ENCODE results near the gene GPR158.

Gene GPR158

GRCh38 chr10:25198151-25198550 is 23.4 kb downstream of the GPR158 start:
- FAIRE-seq: no peak

- no peak for FAIRE-seq
Observed at GRCh38 chr10:25206693-25207414, 32.1 kb downstream of the GPR158 start.

DNA sequence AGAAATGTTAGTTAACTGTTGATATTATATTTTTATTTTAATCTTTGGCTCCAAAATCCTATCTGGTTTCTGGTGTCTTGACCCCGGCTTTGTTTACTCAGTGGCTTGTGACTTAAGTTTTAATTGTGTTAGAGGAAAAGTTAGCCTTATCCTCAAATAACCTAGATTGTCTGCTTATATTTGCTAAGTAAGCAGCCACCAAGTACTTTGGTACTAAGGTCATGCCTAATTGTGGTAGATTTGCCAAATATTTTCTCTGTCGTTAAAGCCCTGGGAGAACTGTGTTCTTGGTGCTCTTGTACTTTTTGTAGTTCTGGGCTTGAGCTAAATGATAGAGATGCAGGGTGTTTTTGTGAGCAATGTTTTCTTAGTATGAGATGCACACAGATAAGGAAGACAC is 34.8 kb downstream of the GPR158 start:
- no peak for FAIRE-seq

- FAIRE-seq: no peak
Observed at GRCh38 chr10:25210265-25210664, 35.5 kb downstream of the GPR158 start.

- FAIRE-seq: no peak
Observed at GRCh38 chr10:25220156-25220555, 45.4 kb downstream of the GPR158 start.

- FAIRE-seq: no peak
Observed at GRCh38 chr10:25222085-25222660, 47.4 kb downstream of the GPR158 start.

DNA sequence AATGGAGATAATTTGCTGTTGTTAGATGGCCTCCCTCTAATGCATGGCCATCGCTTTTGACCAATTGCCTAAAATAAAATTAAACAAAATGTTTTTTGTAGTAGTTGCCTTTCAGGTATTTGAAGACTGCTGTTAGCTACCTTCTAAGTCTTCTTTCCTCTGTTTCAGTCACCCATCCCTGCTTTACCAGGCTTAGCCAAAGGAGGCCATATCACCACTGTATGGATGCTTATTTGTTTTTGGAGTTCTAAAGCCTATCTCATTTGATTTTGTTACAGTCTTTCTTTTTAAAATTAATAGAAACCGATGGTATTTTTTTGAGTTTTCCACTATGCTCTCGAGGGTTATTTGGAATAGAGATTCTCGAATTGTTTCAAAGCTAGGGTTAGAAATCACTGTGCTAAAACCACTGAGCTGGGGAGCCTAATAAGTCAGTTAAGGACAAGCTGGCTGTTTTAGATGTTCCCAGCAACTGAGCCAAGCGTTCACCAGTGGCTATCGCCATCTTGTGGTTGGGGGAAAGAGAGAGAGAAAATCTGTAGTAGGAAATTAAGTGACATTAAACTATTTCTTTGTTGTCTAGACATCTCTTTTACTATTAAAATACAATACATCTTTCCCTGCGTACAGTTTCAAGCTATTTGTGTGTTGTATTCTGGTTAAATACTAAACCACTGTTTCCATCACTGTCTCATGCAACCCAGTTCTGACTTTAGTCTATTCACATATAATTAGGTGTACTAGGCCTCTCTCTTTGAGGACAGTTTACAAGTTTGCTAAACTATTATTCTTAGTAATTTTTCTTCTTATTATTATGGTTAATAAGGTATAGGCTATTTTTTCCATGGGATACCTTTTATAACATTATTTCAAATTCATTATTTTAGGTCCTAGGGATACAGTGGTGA is 52.2 kb downstream of the GPR158 start:
- FAIRE-seq: no peak

DNA sequence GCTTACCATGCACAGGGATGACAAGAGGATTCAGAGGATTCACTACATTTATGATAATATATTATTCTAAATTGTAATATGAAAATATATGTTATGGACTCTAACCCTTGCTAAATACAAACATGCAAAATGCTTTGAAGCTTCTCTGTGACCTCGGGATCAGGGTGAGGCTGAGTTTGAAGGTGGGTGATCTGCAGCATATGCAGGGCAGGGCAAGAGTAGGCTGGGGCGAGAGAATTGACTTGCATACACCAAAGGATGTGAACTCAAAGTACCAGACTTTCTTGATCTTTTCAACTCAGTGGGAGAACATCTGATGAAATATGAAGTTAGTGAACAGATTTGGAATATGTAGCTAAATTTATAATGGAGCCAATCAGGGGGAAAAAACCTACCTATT is 57.0 kb downstream of the GPR158 start:
- FAIRE-seq: no peak

DNA sequence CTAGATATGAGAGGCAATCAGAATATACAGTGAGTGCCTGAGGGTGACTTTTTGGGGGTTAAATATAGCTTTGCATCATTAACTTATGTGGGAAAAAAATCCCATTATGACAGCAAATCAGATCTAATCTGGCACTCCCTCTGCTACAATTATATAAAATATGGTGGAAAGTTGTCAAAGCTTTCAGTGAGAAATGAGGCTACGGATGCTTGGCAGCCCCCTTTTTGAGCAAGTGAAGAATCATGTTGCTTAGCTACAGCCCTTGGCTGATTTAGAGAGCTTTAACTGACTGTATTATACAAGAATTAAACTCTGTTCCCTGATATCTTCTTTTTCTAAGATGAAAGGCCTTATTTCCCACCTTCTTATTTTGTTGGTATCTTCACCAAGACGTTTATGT is 57.4 kb downstream of the GPR158 start:
- no peak for FAIRE-seq

DNA sequence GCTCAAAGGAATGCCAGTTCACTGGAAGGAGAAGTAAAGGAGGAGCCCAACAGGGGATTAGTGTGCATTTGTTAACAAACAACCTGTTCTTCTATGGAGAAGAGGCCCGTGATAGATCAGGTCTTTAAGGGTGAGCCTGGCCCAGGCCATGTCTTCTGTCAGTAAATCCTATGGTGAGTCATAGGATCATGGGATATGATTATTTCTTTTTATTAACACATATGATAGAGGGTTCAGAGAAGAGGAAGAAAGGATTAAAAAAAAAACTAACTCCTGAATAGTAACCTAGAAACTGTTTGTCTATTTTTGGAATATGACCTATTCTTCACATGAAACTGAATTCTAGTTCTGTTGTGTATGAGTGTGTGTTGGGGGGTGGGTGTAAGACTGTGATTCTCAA is 70.4 kb downstream of the GPR158 start:
- FAIRE-seq: no peak

DNA sequence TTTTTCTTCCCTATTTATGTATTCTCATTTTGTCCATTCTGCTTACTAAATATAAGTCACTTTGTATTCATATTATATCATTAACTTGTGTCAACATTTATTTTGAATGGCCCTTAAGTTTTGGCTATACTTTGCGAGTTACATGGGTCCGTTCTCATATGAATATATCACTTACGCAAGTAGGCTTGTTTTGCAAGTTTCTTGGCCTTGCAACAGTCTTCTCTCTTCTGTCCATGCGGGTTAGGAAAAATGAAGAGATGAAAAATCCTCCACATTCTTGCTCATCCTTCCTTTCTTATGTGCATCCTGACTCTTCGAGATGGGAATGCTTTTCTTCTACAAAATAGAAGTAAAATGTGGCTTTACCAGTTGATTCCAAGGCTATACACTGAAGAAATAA is 82.8 kb downstream of the GPR158 start:
- no peak for FAIRE-seq

DNA sequence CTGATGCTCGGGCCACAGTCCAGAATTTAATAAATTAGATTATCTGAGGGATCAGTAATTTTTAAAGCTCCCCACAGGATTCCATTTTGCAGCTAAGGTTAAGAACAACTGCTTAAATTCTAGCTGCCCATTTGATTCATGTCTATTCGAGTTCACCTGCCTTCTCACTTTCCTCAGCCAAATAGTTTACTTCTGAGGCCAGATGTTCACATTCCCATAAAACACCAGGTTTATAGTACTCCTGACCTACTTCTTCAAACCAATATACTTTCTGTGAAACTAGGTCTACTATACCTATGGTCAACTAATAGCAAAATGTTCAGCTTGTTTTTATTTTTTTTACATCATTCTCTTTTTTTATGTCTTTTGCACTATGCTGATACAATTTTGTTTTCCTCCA is 86.3 kb downstream of the GPR158 start:
- no peak for FAIRE-seq

DNA sequence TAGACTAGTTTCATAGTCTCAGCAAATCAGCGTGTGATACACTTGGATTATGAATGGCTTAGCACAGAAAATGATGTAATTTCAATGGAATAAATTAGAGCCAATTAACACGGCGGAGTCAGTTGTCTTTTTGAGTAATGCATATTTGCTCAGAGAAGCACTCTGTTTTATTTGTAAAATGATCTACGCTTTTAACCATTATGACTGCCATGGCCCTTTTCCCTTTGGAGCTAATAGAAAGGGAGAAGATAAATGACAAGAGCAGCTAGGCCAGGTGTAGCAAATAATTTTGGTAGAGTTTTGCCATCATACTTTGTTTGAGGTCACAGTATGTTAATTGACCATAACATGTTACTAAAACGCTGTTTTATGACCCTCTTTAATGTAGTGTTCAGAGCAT is 86.8 kb downstream of the GPR158 start:
- FAIRE-seq: no peak

DNA sequence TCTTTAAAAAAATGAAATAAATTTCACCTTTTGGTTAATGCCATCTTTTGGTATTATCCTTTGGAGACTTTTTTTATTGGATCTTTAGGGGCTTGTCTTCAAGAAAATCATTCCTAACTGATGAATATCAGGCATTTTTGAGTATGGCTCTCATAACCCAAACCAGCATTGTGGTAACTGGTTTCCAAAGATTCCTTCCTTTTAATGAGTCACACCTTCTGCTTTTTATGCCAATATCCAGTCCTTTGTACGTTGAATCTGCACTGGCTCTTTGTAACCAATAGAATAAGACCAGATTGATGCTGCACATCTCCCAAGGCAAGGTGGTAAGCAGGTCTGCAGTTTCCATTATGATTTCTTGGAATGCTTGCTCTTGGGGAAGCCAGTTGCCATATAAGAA is 89.1 kb downstream of the GPR158 start:
- FAIRE-seq: no peak

DNA sequence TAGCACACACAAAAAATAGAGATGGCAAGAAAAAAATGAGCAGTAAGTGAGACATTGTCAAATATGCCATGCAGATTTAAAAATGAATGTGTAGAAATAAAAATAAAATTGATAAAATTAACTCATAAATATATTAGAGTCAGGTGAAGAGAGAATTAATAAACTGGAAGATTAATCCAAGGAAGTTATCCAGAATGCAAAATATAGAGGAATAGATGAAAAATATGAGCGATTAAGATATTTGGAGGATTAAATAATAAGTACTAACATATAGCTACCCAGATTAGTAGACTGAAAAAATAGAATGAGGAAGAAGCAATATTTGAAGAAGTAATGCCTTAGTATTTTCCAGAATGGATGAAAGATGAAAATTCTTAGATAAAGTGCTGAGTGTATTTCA is 103.4 kb downstream of the GPR158 start:
- FAIRE-seq: no peak

DNA sequence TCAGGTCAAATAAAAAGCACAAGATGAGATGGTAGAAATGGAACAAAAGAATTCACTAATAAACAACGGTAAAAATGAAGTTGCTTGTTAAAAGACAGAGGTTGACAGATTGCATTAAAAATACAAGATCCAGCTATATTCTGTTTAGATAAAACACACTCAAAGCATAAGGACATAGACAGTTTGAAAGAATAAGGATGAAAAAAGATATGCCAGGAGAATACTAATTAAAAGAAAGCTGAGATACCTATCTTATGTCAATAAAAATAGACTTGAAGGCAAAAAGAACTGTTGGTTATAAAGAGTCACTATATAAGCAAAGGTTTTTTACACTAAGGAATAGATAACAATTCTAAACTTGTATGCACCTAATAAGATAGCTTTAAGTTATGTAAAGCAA is 105.3 kb downstream of the GPR158 start:
- FAIRE-seq: no peak

GRCh38 chr10:25280573-25280972 is 105.8 kb downstream of the GPR158 start:
- no peak for FAIRE-seq

GRCh38 chr10:25285809-25286208 is 111.0 kb downstream of the GPR158 start:
- FAIRE-seq: no peak

GRCh38 chr10:25288181-25288580 is 113.4 kb downstream of the GPR158 start:
- no peak for FAIRE-seq

GRCh38 chr10:25294032-25294926 is 119.5 kb downstream of the GPR158 start:
- FAIRE-seq: no peak

DNA sequence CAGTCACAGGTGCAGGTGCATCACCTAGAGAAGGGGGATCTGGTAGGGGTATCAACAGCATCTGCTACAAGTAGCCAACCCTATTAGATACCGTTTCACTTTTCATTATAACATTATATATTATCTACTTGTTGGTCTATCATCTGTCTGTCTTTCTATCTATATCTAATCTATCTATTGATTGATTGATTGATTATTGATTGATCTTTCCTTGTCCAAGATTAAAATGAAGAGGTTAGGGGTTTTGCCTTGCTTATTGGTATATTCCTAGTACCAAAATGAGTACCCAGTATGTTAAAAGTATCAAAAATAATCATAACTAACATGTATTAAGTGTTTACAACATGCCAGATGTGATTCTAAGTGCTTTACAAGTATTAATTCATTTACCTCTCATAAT is 121.5 kb downstream of the GPR158 start:
- no peak for FAIRE-seq

DNA sequence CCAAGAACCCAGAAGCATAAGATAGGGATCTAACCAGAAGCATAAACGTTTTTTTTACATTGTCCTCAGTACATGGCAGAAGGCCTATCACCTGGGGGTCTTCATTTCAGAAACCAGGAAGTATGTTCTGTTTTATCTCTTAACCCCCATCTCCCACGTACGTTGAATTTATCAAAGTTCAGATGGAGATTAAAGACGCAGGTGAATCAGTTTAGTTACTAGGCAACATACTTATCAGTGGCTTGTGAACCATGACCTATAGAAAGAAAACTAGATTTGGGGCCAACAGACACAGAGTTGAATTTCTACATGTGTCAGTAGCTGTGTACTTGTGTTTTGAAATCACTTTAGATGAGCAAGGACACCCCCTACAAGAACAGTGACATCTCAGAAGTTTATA is 122.7 kb downstream of the GPR158 start:
- FAIRE-seq: no peak

- FAIRE-seq: no peak
Observed at GRCh38 chr10:25300073-25300472, 125.3 kb downstream of the GPR158 start.

All from G401.6 (cell line).